Activated CD8-positive, alpha-beta memory T cell treated with anti-CD3 and anti-CD28 coated beads, Interleukin-2, amount 50 U/mL, for 48 hours (primary cell): ENCODE results near the gene MC1R.

Source experiments
- DNase-seq: peaks from one replicate; pipeline ENCODE4 v3.0.0-alpha.2; 2020

Gene MC1R

DNA sequence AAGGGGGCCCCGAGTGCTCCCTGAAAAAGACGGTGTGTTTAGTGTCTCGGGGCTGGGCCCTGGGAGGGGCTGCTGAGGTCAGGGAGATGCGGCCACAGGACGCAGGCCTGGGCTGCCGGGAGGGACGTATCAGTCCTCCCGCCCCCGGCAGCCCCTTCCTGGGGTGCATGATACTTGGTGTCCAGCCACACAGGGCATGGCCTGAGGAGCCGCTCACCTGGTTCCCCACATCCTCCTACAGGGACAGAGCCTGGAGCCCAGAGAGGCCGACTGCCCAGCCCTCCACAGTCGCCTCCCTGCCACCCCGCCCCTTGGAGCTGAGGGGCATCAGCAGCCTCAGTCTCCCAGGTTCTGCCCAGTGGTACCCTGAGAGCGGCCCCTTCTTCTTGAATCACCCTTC is 17.8 kb downstream of the MC1R start:
- DNase-seq, result no peak

DNA sequence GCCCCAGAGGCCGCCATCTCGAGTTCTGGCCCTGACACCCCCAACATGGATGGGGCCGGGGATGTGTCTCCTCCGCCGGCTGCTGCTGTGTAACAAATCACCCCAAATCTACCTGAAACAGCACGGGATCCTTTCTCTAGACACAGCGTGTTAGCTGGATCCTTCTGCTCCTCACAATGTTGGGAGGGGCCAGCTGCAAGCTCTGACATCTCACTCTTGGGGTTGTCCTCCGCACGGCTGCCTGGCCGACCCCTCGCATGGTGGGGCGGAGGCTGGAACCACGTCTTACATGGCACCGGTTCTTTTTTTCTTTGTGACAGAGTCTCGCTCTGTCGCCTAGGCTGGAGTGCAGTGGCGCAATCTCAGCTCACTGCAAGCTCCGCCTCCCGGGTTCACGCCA is 18.3 kb downstream of the MC1R start:
- DNase-seq, result no peak

DNA sequence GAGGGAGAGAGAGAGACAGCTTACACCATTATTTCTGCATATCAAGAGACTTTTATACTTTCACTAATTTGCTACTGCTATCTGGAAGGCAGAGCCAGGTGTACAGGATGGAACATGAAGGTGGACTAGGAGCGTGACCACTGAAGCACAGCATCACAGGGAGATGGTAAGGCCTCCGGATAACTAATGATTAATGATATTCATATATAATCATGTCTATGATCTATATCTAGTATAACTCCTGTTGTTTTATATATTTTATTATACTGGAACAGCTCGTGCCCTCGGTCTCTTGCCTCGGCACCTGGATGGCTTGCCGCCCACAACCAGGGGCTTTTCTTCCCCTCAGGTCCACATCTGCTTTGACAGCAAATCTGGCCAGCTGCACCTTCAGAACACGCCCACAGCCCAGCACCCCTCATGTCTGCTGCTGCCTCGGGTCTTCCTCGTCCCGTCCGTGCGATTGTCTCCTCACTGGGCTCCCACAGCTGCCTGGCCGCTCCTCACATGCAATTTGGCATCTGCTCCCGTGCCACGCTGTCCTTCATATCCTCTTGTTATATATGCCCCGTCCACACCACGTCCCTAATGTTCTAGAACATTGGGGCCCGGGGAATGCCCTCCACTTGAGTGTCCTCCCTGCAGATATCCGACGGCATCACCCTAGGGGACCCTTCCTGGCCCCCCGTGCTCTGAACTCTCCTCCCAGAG is 19.7 kb downstream of the MC1R start:
- no peak for DNase-seq

DNA sequence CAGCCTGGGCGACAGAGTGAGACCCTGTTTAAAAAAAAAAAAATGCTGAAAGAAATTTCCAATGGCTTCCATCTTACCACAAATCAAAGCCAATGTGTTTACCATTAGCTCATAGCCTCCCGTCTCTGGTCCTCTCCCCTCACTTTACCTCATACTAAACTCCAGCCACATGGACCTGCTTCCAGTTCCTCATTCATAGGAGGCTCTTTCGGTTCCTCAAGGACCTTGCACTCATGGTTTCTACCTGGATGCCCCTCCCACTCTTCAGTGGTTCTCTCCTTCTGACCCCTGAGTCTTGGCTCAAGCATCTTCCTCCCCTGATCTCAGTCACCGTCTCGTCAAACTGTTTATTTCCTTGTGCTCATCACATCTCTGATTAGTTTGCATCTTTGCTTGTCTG is 26.1 kb downstream of the MC1R start:
- DNase-seq, result no peak

DNA sequence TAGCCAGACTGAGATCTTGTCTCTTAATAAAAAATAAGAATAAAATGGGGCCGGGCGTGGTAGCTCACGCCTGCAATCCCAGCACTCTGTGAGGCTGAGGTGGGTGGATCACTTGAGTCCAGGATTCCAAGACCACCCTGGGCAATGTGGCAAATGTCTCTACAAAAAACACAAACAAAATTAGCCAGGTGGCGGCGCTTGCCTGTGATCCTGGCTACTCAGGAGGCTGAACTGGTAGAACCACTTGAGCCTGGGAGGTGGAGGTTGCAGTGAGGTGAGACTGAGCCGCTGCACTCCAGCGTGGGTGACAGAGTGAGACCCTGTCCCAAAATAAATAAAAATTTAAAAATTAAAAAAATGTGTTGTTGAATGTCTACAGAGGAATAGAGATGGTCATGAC is 27.0 kb downstream of the MC1R start:
- DNase-seq, result no peak

DNA sequence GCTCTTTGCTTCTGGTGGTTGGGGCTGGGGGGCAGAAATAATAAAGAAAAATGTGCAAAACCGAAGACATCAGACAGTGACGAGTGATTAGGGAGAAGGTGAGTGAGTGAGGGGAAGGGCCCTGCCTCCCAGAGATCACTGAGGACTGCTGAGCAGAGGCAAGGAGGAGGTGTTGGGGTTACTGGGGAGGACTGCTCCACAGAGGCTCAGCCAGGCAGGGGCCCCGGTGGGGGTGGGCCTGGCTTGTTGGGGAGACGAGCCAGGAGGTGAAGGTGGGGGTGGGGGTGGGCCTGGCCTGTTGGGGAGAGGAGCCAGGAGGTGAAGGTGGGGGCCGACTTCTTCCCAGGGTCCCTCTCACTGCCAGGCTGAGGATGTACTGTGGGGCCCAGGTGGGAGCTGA is 27.9 kb downstream of the MC1R start:
- DNase-seq, result no peak

DNA sequence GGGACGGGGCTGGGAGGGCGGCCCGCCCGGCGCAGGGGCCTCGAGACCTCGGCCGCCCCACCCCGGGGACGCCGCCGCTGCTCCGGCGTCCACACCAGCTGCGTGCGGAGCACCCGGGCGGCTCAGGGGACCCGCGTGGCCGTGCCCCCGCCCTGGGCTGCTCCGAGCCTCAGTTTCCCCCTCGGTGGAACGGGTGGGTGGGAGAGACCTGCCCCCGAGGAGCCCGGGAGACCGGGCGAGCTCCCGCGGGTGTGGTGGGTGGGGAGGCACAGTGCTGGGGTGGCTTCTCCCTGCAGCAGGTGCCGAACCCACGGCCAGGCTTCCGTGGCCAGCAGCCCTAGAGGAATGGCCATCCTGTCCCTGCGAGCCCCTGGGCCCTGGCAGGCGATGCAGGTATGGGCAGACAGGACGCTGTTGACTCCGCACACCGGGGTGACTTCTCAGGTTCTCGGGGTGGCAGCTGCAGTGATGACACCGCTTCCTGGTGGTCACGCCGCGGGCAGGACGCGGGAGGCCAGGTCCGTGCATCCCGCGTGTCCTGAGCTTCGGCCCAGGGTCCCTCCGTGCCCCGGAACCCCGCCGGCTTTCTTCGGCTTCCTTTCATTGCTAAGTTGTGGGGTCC is 30.6 kb downstream of the MC1R start:
- DNase-seq, result no peak

DNA sequence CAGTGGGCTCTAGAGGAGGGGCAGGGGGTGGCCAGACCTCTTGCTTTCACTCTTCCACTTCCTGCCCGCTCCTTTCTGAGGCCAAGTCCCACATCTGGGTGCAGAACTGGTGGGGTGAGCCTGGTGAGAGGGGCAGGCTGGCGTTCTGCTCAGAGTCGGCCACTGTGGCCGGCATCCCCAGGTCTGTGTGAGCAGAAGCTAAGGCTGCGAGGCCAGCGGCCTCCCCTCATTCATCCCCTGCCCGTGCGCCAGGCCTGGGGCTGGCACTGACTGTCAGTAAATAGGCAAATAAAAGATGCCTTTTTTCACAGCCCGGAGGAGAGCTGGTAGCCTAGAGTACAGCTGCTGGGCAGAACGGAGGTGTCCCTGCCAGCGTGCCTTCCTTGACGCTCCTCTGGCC is 31.1 kb downstream of the MC1R start:
- no peak for DNase-seq

DNA sequence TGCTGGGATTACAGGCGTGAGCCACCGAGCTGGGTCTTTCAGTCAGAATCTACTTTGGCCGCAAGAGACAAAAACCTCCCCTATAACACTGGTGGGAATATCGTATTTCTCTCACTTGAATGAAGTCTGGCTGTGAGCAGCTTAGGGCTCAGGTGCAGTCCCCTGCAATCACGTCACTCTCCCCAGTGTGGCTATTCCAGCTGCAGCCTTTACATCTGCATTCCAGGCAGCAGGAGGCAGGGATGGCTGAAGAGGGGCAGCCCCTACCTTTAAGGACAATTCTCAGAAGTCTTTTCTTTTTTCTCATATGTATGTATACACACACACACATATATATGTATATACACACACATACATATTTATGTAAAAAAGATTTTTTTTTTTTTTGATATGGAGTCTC is 32.8 kb downstream of the MC1R start:
- no peak for DNase-seq

DNA sequence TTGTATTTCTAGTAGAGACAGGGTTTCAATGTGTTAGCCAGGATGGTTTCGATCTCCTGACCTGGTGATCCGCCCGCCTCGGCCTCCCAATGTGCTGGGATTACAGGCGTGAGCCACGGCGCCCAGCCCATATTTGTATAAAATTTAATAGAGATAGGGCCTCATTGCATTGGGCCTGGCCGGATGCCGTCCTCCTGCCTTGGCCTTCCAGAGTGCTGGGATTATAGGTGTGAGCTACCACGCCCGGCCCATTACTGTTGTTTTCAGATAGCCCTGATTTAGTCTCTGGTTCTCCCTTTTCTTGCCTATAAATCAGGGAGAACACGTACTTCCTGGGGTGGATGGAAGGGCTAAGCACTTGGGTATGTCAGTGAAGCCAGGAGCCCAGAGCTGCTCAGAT is 33.4 kb downstream of the MC1R start:
- no peak for DNase-seq

DNA sequence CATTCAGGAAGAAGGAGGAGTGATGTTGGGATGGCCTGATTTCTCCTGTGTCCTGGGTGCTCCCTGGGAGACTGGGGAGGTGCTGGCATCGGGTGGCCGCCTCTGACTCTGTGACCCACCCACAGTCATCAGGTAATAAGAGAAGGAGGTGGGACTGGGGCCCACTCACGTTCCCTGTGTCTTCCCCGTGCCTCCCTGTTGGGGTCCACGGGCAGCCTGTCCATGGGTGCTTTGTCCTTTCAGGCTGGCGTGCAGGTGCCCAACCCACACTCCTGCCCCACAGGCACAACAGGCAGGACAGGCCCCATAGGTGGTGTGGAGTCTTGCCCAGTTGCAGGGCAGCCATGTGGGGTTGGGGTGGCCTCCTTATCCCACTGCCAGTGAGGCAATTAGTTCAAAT is 33.9 kb downstream of the MC1R start:
- DNase-seq, result no peak

DNA sequence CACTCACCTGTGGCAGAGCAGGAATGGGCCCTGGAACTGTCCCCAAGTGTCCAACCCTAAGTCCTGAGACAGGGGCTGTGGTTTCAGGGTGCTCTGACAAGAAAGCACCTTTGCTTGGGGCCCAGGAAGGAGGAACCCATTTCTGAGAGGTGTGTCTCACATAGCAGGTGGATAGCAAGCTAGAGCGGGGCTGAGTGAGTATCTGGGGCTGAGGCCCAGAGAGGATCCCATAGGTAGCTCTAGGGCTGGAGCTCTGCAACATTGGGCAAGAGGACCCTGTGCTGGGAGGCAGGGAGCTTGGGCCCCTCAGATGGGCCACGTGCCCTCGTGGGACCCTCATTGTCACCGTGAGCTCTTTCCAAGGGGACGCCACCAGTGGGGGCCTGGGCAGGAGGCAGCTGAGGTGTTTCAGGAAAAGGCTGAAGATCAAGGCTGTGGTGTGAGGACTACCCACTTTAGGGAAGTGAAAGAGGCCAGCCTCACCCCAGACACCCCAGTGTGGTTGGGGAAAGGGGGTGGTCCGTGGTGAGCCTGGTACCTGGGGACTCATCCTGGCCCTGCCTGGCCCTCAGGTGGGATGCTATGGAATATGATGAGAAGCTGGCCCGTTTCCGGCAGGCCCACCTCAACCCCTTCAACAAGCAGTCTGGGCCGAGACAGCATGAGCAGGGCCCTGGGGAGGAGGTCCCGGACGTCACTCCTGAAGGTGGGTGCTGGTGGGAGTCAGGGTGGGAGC is 35.2 kb downstream of the MC1R start:
- no peak for DNase-seq

DNA sequence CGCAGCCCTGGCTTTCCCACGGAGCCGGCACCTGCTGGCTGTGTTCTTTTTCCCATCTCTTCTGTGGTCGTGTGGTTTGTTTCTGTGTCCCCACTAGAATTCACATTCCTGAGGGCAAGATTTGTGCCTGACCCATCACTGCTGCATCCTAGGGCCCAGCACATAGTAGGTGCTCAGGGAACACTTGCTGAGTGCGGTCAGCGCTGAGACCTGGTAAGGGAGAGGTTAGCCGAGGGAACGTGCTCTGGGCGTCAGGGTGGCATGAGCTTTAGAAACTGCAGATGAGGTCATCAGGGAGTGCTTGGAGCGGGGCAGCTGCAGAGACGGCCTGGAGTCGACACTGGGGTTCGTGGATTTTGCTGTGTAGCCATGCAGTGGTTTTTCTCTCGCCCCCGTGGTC is 35.8 kb downstream of the MC1R start:
- DNase-seq, result no peak

DNA sequence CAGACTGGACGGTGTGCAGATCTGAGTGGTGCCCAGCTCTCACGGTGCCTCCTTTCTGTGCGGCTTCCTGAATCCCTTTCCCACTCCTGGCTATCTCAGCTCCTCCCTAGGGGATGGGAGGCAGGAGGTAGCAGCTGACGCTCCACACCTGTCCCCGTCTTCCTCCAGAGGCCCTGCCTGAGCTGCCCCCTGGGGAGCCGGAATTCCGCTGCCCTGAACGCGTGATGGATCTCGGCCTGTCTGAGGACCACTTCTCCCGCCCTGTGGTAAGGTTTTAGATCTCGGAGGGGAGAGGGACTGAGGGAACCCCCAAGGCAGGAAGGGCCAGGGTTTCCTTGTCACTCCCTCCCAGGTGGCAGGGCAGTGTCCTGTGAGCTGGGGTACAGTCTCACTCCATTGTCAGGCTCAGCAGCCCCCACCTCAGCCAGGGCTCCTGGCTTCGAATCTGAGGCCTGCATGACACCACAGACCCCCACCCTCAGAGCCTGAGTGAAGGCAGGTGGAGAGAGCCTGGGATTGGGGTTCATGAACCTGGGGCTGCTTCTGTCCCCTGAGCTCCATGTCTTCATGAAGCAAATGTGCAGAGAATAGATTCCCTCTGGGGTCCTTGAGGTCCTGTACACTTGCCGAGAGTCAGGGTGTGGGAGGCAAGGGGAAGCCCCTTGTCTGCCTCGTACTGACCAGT is 36.5 kb downstream of the MC1R start:
- no peak for DNase-seq

DNA sequence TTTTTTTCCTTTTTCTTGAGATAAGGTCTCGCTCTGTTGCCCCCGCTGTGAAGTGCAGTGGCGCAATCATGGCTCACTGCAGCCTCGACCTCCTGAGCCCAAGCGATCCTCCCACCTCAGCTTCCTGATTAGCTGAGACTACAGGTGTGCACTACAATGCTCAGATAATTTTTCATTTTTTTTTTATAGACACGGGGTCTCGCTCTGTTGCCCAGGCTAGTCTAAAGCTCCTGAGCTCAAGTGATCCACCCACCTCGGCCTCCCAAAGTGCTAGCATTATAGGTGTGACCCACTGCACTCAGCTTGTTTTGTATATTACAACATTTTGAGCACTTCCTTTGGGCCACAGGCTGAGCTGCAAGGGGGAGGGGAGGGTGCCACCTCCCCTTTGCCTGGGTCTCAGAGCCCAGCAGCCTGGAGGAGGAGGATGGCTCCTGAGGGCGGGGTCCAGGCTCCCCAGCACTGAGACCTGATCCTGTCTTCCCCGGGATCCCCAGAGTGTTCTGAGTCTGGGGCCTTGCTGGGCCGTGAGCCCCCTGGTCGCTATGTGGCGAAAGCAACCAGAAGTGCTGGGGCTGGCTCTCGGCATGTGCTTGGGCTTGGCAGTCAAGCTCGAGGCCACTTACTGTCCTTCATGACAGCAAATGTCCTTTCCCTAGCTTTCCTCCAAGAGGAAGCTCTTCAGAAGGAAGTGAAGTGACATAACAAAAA is 38.0 kb downstream of the MC1R start:
- no peak for DNase-seq

DNA sequence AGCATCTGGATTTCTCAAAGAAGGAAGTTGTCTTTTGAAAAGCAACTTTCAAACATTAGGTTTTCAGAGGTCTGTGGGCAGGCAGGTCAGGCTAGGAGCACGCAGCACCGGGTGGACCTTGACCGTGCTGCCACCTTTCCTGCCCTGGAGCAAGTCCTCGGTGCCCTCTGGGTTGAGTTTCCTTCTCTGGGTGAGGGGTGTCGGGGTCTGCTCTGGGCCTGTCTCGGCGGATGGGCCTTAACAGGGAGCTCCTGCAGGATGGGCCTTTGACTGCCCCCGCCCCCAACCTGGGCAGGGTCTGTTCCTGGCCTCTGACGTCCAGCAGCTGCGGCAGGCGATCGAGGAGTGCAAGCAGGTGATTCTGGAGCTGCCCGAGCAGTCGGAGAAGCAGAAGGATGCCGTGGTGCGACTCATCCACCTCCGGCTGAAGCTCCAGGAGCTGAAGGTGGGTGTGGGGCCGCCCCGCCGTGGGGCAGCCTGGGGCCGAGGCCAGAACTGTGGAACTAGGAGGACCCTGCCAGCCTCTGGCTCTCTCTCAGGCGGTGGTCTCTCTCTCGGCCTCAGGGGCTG is 38.6 kb downstream of the MC1R start:
- DNase-seq, result no peak

DNA sequence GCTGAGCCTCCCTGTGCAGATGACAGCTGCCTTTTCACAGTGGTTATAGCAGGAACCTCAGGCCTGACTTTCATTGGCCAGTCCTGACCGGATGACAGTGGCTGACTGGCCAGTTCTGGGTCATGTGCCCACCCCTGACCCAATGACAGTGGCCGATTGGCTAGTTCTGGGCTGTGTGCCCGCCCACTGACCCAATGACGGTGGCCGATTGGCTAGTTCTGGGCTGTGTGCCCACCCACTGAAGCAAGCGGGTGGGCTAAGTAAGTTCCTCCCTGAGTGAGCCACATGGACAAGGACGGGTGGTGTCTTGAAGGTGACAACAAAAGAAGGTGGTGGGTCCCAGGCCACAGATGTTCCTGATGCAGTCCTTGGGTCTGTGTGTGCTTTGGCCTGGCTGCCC is 39.4 kb downstream of the MC1R start:
- no peak for DNase-seq

DNA sequence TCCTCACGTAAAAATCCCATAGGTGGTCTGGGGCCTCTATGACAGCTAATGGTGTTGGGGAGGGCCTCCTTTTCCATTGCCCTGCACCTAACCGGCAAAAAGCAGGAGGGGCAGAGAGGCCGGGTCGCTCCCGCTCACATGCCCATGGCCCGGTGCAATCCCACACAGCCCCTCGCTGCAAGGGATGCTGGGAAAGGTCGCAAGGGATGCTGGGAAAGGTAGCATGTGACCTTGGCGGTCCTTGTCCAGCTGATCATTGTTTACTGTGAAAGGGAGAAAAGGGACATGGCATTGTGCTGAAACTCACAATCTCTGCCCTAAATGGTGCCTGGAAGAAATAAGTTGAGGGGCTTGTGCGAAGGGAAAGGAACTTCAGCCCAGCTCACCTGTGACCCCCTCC is 39.9 kb downstream of the MC1R start:
- DNase-seq, result no peak

DNA sequence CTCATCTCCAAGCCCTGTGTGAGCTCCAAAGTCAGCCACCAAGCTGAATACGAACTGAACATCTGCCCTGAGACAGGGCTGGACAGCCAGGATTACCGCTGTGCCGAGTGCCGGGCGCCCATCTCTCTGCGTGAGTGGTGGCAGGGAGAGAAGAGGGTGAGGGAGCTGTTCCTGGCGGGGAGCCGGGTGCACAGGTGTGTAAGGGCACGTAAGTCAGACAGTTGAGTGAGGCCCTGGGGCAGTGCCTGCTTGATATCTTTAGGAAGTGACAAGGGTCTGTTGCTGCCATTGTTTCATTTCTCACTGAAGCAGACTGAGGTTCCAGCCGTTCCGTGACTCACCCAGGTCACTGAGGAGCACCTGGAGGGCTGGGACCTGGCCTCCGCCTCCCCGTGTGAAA is 42.3 kb downstream of the MC1R start:
- no peak for DNase-seq

DNA sequence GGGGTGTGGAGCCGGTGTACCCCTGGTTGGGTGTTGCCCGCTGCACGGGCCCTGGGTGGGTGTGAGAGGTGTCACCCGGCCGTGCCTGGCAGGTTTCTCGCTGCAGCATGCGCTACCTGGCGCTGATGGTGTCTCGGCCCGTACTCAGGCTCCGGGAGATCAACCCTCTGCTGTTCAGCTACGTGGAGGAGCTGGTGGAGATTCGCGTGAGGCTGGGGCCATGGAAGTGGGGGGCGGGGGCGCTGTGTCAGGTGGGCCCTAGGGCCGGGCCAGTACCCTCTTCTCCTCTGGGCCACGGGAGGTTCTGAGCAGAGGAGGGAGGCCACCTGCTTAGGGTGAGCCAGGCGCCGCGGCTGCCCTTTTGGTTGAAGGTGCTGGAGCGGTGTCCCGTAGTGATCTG is 43.3 kb downstream of the MC1R start:
- no peak for DNase-seq

DNA sequence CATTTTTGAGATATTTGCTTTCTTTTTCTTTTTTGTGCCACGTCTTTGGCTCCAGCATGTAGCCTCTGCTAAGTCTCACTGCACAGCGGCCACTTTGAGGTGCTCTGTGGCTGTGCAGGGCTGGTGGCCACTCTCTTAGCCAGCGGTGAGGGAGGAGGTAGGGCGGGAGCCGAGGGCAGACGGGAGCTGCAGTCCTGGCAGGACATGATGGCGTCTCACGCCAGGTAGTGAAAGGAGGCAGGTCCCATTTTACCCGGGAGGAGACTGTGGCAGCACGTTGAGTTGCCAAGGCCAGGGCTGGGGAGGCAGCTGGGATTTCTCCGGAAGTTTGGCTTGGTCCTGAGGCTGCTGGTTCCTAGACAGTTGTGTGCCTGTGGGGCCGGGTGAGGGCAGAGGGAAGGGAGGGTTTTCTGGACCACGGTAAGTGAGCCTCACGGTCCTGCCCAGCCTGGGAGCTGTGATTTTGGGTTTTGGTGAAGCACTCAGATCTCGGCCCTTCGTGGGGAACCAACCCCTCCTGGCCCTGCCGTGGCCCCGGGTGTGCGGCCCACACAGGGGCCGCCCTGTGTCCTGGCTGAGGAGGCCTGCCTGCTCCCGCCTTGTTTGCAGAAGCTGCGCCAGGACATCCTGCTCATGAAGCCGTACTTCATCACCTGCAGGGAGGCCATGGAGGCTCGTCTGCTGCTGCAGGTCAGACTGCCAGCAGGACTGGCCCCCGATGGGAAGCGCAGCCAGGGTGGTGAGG is 44.3 kb downstream of the MC1R start:
- no peak for DNase-seq

DNA sequence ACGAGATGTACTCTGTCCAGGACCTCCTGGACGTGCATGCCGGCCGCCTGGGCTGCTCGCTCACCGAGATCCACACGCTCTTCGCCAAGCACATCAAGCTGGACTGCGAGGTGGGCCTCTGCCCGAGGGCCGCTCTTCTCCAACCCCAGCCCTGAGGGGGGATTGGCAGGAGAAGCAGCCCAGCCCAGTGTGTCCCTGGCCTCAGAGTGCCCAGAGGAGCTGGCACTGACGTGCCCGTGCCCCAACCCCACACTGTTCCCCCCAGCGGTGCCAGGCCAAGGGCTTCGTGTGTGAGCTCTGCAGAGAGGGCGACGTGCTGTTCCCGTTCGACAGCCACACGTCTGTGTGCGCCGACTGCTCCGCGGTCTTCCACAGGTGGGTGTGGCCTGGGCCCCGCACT is 45.5 kb downstream of the MC1R start:
- DNase-seq, result no peak
